ENCODE results near the gene ERC2. TPM values are rescaled to one million over a fixed set of nuclear protein-coding genes. Genes with fewer than 3 reads are reported as not detected.

The ERC2 gene
- total and polyA plus RNA-seq, 7 experiments from 2014 or later: not detected

- Histone ChIP-seq H3K27ac (ENCODE audit: low read depth, low read length) (no peak overlapping the region), H3K4me3 (ENCODE audit: low read length) (no peak overlapping the region), H3K9me3 (ENCODE audit: control insufficient read depth in 2 of 3, low read length in 3 of 3) (no peaks in the 10 kb centered on the region), H3K36me3 (ENCODE audit: control insufficient read depth in 2 of 3, insufficient read depth in 3 of 3, low read length in 3 of 3) (no peaks in the 10 kb centered on the region), H3K27me3 (ENCODE audit: control insufficient read depth in 2 of 2, insufficient read depth in 2 of 2, low read length in 2 of 2) (no peaks in the 10 kb centered on the region), H3K4me1 (ENCODE audit: control insufficient read depth in 2 of 2, insufficient read depth in 2 of 2, low read length in 2 of 2) (no peaks in the 10 kb centered on the region)
- Mint-ChIP-seq H3K4me3 (no peak overlapping the region), H3K4me1 (no peaks in the 10 kb centered on the region), H3K27me3 (peaks cover 0 to 10% (median 0%) of the 10 kb centered on the region in 5 donors), H3K36me3 (no peaks in the 10 kb centered on the region), H3K27ac (no peak overlapping the region), H3K9me3 (peaks cover 0 to 12% (median 0%) of the 10 kb centered on the region in 11 donors)
- no peak for DNase-seq
- CTCF ChIA-PET: no interaction called here
- intact Hi-C loops (cut with micrococcal nuclease): no loop called here
- ATAC-seq: no peak
- POLR2A ChIA-PET: no interaction called here
These were observed 872.1 kb downstream of the ERC2 start for GRCh38 chr3:55596212-55596611.

DNA sequence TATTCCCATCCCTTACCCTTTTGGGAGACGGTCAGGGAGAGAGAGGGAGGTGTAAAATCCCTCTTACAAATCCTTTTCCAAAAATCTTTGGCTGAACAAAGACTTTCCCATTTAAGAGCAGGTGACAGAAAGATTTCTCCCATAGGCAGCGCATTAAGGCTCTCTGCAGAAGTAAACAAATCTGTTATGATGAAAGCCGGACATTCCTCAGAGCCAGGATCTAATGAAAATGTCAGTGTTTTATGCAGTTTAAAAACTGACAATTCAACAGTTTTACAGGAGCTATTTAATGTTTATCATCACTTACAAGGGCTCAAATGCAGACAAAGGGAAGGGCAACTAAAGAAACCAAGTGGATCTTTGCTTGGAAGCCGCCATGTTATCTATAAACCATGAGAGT lies 872.8 kb downstream of the ERC2 start:
- H3K9me3 ChIP-seq (ENCODE audit: control insufficient read depth in 2 of 3, low read length in 3 of 3): no peaks in the 10 kb centered on the region
- Mint-ChIP-seq H3K9me3 (peaks cover 0 to 12% (median 0%) of the 10 kb centered on the region in 11 donors), H3K4me3 (no peak overlapping the region), H3K27me3 (peaks cover 0 to 10% (median 0%) of the 10 kb centered on the region in 5 donors), H3K4me1 (no peaks in the 10 kb centered on the region), H3K36me3 (no peaks in the 10 kb centered on the region), H3K27ac (no peak overlapping the region)
- ATAC-seq: no peak
- no peak overlapping the region for H3K4me3 ChIP-seq (ENCODE audit: low read length)
- ChIA-PET CTCF (no interaction called here), POLR2A (no interaction called here)
- no peaks in the 10 kb centered on the region for H3K4me1 ChIP-seq (ENCODE audit: control insufficient read depth in 2 of 2, insufficient read depth in 2 of 2, low read length in 2 of 2)
- intact Hi-C loops (cut with micrococcal nuclease): no loop called here
- no peak overlapping the region for H3K27ac ChIP-seq (ENCODE audit: low read depth, low read length)
- DNase-seq: no peak
- H3K36me3 ChIP-seq (ENCODE audit: control insufficient read depth in 2 of 3, insufficient read depth in 3 of 3, low read length in 3 of 3): no peaks in the 10 kb centered on the region
- H3K27me3 ChIP-seq (ENCODE audit: control insufficient read depth in 2 of 2, insufficient read depth in 2 of 2, low read length in 2 of 2): no peaks in the 10 kb centered on the region

DNA sequence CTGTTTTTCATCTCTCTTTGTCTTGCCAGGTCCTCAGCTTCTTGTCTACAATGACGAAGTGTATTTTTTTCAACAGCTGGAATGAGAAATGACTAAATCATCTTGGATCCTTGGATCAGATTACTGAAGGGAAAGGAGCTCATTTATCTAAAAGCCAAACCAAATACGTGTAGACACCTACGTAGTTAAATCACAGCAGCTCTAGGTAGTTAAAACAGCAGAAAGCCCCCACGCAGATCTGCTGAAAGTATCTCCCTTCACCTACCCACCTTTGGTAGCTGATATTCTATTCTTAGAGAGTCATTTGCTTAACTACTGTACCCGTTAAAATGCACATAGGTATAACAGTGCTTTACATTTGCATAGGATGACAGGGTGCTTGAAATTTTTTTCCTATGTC lies 875.7 kb downstream of the ERC2 start:
- peaks cover 0 to 8% (median 3%) of the 10 kb centered on the region in 5 donors for H3K27me3 Mint-ChIP-seq
- DNase-seq (no peak), ATAC-seq (no peak)
- no peaks in the 10 kb centered on the region for H3K4me1 ChIP-seq (ENCODE audit: control insufficient read depth in 2 of 2, insufficient read depth in 2 of 2, low read length in 2 of 2)
- intact Hi-C loops (cut with micrococcal nuclease): no loop called here
- no peak overlapping the region for H3K27ac Mint-ChIP-seq
- peaks cover 0 to 9% (median 0%) of the 10 kb centered on the region in 11 donors for H3K9me3 Mint-ChIP-seq
- no peak overlapping the region for H3K4me3 ChIP-seq (ENCODE audit: low read length)
- no peak overlapping the region for H3K27ac ChIP-seq (ENCODE audit: low read depth, low read length)
- ChIA-PET CTCF (no interaction called here), POLR2A (no interaction called here)
- no peaks in the 10 kb centered on the region for H3K36me3 ChIP-seq (ENCODE audit: control insufficient read depth in 2 of 3, insufficient read depth in 3 of 3, low read length in 3 of 3)
- H3K4me3 Mint-ChIP-seq: no peak overlapping the region
- no peaks in the 10 kb centered on the region for H3K9me3 ChIP-seq (ENCODE audit: control insufficient read depth in 2 of 3, low read length in 3 of 3)
- H3K27me3 ChIP-seq (ENCODE audit: control insufficient read depth in 2 of 2, insufficient read depth in 2 of 2, low read length in 2 of 2): no peaks in the 10 kb centered on the region
- H3K4me1 Mint-ChIP-seq: no peaks in the 10 kb centered on the region
- no peaks in the 10 kb centered on the region for H3K36me3 Mint-ChIP-seq

GRCh38 chr3:55591888-55592287 lies 876.4 kb downstream of the ERC2 start:
- ChIA-PET CTCF (no interaction called here), POLR2A (no interaction called here)
- no peaks in the 10 kb centered on the region for H3K9me3 ChIP-seq (ENCODE audit: control insufficient read depth in 2 of 3, low read length in 3 of 3)
- H3K27me3 ChIP-seq (ENCODE audit: control insufficient read depth in 2 of 2, insufficient read depth in 2 of 2, low read length in 2 of 2): no peaks in the 10 kb centered on the region
- Mint-ChIP-seq H3K27ac (no peak overlapping the region), H3K9me3 (peaks cover 0 to 7% (median 0%) of the 10 kb centered on the region in 11 donors), H3K4me1 (no peaks in the 10 kb centered on the region), H3K4me3 (no peak overlapping the region), H3K27me3 (peaks cover 0 to 8% (median 3%) of the 10 kb centered on the region in 5 donors), H3K36me3 (no peaks in the 10 kb centered on the region)
- H3K4me3 ChIP-seq (ENCODE audit: low read length): no peak overlapping the region
- DNase-seq: no peak
- H3K36me3 ChIP-seq (ENCODE audit: control insufficient read depth in 2 of 3, insufficient read depth in 3 of 3, low read length in 3 of 3): no peaks in the 10 kb centered on the region
- intact Hi-C loops (cut with micrococcal nuclease): no loop called here
- H3K4me1 ChIP-seq (ENCODE audit: control insufficient read depth in 2 of 2, insufficient read depth in 2 of 2, low read length in 2 of 2): no peaks in the 10 kb centered on the region
- ATAC-seq: no peak
- H3K27ac ChIP-seq (ENCODE audit: low read depth, low read length): no peak overlapping the region

DNA sequence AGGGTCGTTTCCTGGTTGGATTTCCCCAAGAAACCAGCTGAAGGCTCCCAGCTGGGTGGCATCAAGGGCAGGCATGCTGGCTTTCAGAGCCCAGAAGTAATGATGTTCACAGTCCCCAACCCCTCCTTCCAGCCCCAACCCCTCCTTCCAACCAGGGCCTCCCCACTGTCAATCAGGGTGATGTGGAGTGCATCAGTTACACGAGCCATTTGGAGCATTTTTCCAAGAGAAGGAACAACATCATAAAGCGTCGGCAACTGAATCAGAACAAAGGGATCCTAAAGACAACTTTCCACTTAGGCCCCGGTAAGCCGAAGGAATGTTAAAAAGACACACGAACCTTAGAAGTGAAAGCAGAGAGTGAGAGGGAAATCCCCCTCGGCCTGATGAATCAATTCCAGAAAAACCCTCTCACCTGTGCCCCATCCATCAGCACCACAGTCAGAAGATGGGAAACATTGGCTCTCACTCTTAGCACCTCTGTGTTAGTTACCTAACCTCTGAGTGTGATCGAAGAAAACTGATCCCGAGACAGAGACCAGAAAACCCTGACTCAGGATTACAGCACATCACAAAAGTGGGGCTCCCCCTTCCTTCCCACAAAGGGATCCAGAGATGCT lies 880.0 kb downstream of the ERC2 start:
- ATAC-seq: no peak
- Mint-ChIP-seq H3K9me3 (no peaks in the 10 kb centered on the region), H3K27ac (no peak overlapping the region), H3K4me3 (no peak overlapping the region), H3K36me3 (no peaks in the 10 kb centered on the region), H3K4me1 (no peaks in the 10 kb centered on the region), H3K27me3 (peaks cover 0 to 4% (median 0%) of the 10 kb centered on the region in 5 donors)
- Histone ChIP-seq H3K9me3 (ENCODE audit: control insufficient read depth in 2 of 3, low read length in 3 of 3) (no peaks in the 10 kb centered on the region), H3K4me1 (ENCODE audit: control insufficient read depth in 2 of 2, insufficient read depth in 2 of 2, low read length in 2 of 2) (no peaks in the 10 kb centered on the region), H3K4me3 (ENCODE audit: low read length) (no peak overlapping the region), H3K27ac (ENCODE audit: low read depth, low read length) (no peak overlapping the region), H3K36me3 (ENCODE audit: control insufficient read depth in 2 of 3, insufficient read depth in 3 of 3, low read length in 3 of 3) (no peaks in the 10 kb centered on the region), H3K27me3 (ENCODE audit: control insufficient read depth in 2 of 2, insufficient read depth in 2 of 2, low read length in 2 of 2) (no peaks in the 10 kb centered on the region)
- CTCF ChIA-PET: no interaction called here
- intact Hi-C loops (cut with micrococcal nuclease): no loop called here
- DNase-seq: no peak
- POLR2A ChIA-PET: no interaction called here

DNA sequence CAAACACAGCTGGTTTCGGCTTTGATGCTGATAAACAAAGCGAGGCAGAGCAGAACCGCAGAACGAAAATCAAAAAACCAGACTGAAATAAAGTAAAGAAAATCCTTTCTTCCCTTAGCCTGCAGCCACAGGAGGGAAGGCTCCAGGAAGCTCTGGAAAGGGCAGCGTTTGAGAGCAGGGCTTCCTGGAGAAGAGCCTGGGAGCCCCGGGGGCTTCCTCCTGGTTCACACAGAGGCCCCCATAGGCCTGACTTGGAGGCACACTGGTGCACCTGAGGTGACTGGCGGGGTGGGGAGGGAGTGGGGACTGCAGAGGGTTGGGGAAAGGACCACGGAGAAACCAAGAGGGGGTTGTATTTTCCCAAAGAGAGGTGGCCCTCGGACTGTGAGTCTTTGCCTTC lies 882.4 kb downstream of the ERC2 start:
- DNase-seq (no peak), ATAC-seq (no peak)
- ChIA-PET CTCF (no interaction called here), POLR2A (no interaction called here)
- Histone ChIP-seq H3K9me3 (ENCODE audit: control insufficient read depth in 2 of 3, low read length in 3 of 3) (no peaks in the 10 kb centered on the region), H3K36me3 (ENCODE audit: control insufficient read depth in 2 of 3, insufficient read depth in 3 of 3, low read length in 3 of 3) (no peaks in the 10 kb centered on the region), H3K4me3 (ENCODE audit: low read length) (no peak overlapping the region), H3K27ac (ENCODE audit: low read depth, low read length) (no peak overlapping the region), H3K27me3 (ENCODE audit: control insufficient read depth in 2 of 2, insufficient read depth in 2 of 2, low read length in 2 of 2) (no peaks in the 10 kb centered on the region), H3K4me1 (ENCODE audit: control insufficient read depth in 2 of 2, insufficient read depth in 2 of 2, low read length in 2 of 2) (no peaks in the 10 kb centered on the region)
- intact Hi-C loops (cut with micrococcal nuclease): no loop called here
- no peak overlapping the region for H3K27ac Mint-ChIP-seq
- no peaks in the 10 kb centered on the region for H3K4me1 Mint-ChIP-seq
- no peak overlapping the region for H3K4me3 Mint-ChIP-seq
- peaks cover 0 to 5% (median 0%) of the 10 kb centered on the region in 5 donors for H3K27me3 Mint-ChIP-seq
- no peaks in the 10 kb centered on the region for H3K36me3 Mint-ChIP-seq
- H3K9me3 Mint-ChIP-seq: peaks cover 0 to 4% (median 0%) of the 10 kb centered on the region in 11 donors

- intact Hi-C loops (cut with micrococcal nuclease): no loop called here
- H3K9me3 Mint-ChIP-seq: peaks cover 0 to 4% (median 0%) of the 10 kb centered on the region in 11 donors
- H3K36me3 ChIP-seq (ENCODE audit: control insufficient read depth in 2 of 3, insufficient read depth in 3 of 3, low read length in 3 of 3): no peaks in the 10 kb centered on the region
- no peak overlapping the region for H3K4me3 ChIP-seq (ENCODE audit: low read length)
- no peak overlapping the region for H3K27ac ChIP-seq (ENCODE audit: low read depth, low read length)
- H3K9me3 ChIP-seq (ENCODE audit: control insufficient read depth in 2 of 3, low read length in 3 of 3): no peaks in the 10 kb centered on the region
- no peaks in the 10 kb centered on the region for H3K4me1 ChIP-seq (ENCODE audit: control insufficient read depth in 2 of 2, insufficient read depth in 2 of 2, low read length in 2 of 2)
- H3K4me1 Mint-ChIP-seq: no peaks in the 10 kb centered on the region
- H3K4me3 Mint-ChIP-seq: no peak overlapping the region
- POLR2A ChIA-PET: no interaction called here
- CTCF ChIA-PET: no interaction called here
- no peak for DNase-seq
- peaks cover 0 to 5% (median 0%) of the 10 kb centered on the region in 5 donors for H3K27me3 Mint-ChIP-seq
- no peaks in the 10 kb centered on the region for H3K27me3 ChIP-seq (ENCODE audit: control insufficient read depth in 2 of 2, insufficient read depth in 2 of 2, low read length in 2 of 2)
- no peak overlapping the region for H3K27ac Mint-ChIP-seq
- no peaks in the 10 kb centered on the region for H3K36me3 Mint-ChIP-seq
- no peak for ATAC-seq
These were observed 883.4 kb downstream of the ERC2 start for GRCh38 chr3:55584716-55585368.
